CD4-positive, alpha-beta T cell (primary cell): ENCODE results near the gene STRBP. TPM values are rescaled to one million over a fixed set of nuclear protein-coding genes. Genes with fewer than 3 reads are reported as not detected.
"Not testable (repeated sequence)": the region's sequence is repeated elsewhere in the genome, so short reads cannot be mapped to it uniquely, and the experiment has no call there.

Experiments
- ATAC-seq: fragments of 200-7000 bp; cut with Tn5 transposase; one replicate; pipeline ENCODE4 v1.10.0; 2022; ENCODE audit warnings: mild to moderate bottlenecking; ENCODE audit not compliant: poor library complexity
- CTCF ChIA-PET: fragments of 350-600 bp; sonication (Branson Sonifier 250); formaldehyde crosslinking; loops from one replicate; lab custom pipeline; 2021; ENCODE audit warnings: antibody characterized with exemption, inconsistent platforms; lab: Charles Lee
- POLR2A ChIA-PET: fragments of 350-600 bp; sonication (Branson Sonifier 250); formaldehyde crosslinking; loops from one replicate; lab custom pipeline; 2021; ENCODE audit warnings: antibody characterized with exemption, inconsistent platforms; lab: Charles Lee
- DNase-seq, 14 experiments: peaks; one replicate each; pipeline ENCODE4 v3.0.0-alpha.2; 2013 to 2020; ENCODE audit warnings: mixed read lengths in 2 of 14
- H3K27ac ChIP-seq, 2 donors: one replicate each; pipeline versions ENCODE4 v1.5.1 to v1.7.0; 2013; ENCODE audit warnings: low read length in 2 of 2, low read depth in 1 of 2, mild to moderate bottlenecking in 1 of 2
- H3K27me3 ChIP-seq, 2 experiments: 1 replicate in 1 of 2; 2 replicates in 1 of 2; pipeline versions ENCODE4 v1.6.1 to v1.7.0; 2013; ENCODE audit warnings: low read length in 2 of 2, control low read depth in 1 of 2, mild to moderate bottlenecking in 1 of 2, moderate library complexity in 1 of 2; ENCODE audit not compliant: insufficient read depth in 2 of 2, control insufficient read depth in 1 of 2
- H3K36me3 ChIP-seq: one replicate; pipeline ENCODE4 v1.6.1; 2013; ENCODE audit warnings: low read length, control low read depth; ENCODE audit not compliant: insufficient read depth
- H3K4me1 ChIP-seq: one replicate; pipeline ENCODE4 v1.6.1; 2013; ENCODE audit warnings: low read length, control low read depth; ENCODE audit not compliant: insufficient read depth
- H3K4me3 ChIP-seq: one replicate; pipeline ENCODE4 v1.5.1; 2013; ENCODE audit warnings: mild to moderate bottlenecking, low read length, moderate library complexity
- H3K9me3 ChIP-seq, 2 experiments: 1 replicate in 1 of 2; 2 replicates in 1 of 2; pipeline versions ENCODE4 v1.6.1 to v1.7.0; 2013; ENCODE audit warnings: low read length in 2 of 2, mild to moderate bottlenecking in 2 of 2, control low read depth in 1 of 2, moderate library complexity in 1 of 2; ENCODE audit not compliant: control insufficient read depth in 1 of 2, insufficient read depth in 1 of 2
- H3K27ac Mint-ChIP-seq: one replicate; pipeline ENCODE4 v1.8.0; 2020; ENCODE audit warnings: mixed read lengths
- H3K27me3 Mint-ChIP-seq: one replicate; pipeline ENCODE4 v1.8.0; 2021; ENCODE audit warnings: mixed read lengths
- H3K36me3 Mint-ChIP-seq: one replicate; pipeline ENCODE4 v1.8.0; 2021; ENCODE audit warnings: low read depth, mixed read lengths
- H3K4me1 Mint-ChIP-seq: one replicate; pipeline ENCODE4 v1.8.0; 2021; ENCODE audit warnings: low read depth, mixed read lengths
- H3K4me3 Mint-ChIP-seq: one replicate; pipeline ENCODE4 v1.8.0; 2020; ENCODE audit warnings: mild to moderate bottlenecking, mixed read lengths
- H3K9me3 Mint-ChIP-seq: one replicate; pipeline ENCODE4 v1.8.0; 2020; ENCODE audit warnings: mixed read lengths
- CTCF ChIP-seq: fragments of 200-600 bp; IDR thresholded peaks from one replicate; pipeline ENCODE4 v1.8.0; 2022; ENCODE audit warnings: antibody characterized with exemption, mild to moderate bottlenecking
- intact Hi-C, 2 experiments: fragments of 100-400 bp; cut with DNase I in 1 of 2; cut with micrococcal nuclease in 1 of 2; formaldehyde crosslinking; loops; one replicate each; pipeline versions ENCODE4 v1.15.1 to v1.9.0; 2023 to 2025; cut with DNase I, micrococcal nuclease
- total RNA-seq, 174 experiments: library from RNA in 2 of 174; stranded (reverse) in 2 of 174; gene quantifications; one replicate each; pipeline ENCODE4 v1.2.3 and lab custom pipeline; 2021 to 2026

STRBP gene
- total RNA-seq, 2 experiments from 2014 or later: 10.9 to 12.0 TPM

GRCh38 chr9:123251324-123251723, 17.1 kb downstream of the STRBP start:
- intact Hi-C loops: no loop called here
- no peaks in the 10 kb centered on the region for H3K27me3 Mint-ChIP-seq
- ChIA-PET CTCF (interaction anchor here (1.7 to 1.8 kb wide), 2 partner anchors 10 to 99 kb away, joined by 5 to 6 read pairs; no protein-coding TSS in a partner anchor), POLR2A (interaction anchor here (0.9 kb wide), 1 partner anchor 11 kb away, joined by 3 read pairs; no protein-coding TSS in a partner anchor)
- H3K27ac Mint-ChIP-seq: no peak overlapping the region
- no peaks in the 10 kb centered on the region for H3K9me3 Mint-ChIP-seq
- DNase-seq: no peak
- H3K4me1 Mint-ChIP-seq: peaks cover 48% of the 10 kb centered on the region
- no peak for ATAC-seq
- TF ChIP-seq CTCF: no peak
- H3K9me3 ChIP-seq: no peaks in the 10 kb centered on the region
- no peak overlapping the region for H3K27ac ChIP-seq
- H3K27me3 ChIP-seq: no peaks in the 10 kb centered on the region
- no peak overlapping the region for H3K4me3 Mint-ChIP-seq
- H3K36me3 ChIP-seq: no peaks in the 10 kb centered on the region
- no peaks in the 10 kb centered on the region for H3K36me3 Mint-ChIP-seq
- H3K4me3 ChIP-seq: no peak overlapping the region
- no peaks in the 10 kb centered on the region for H3K4me1 ChIP-seq

- Histone ChIP-seq H3K4me1 (no peaks in the 10 kb centered on the region), H3K4me3 (no peak overlapping the region), H3K9me3 (no peaks in the 10 kb centered on the region), H3K36me3 (no peaks in the 10 kb centered on the region), H3K27me3 (no peaks in the 10 kb centered on the region), H3K27ac (no peak overlapping the region)
- no peak overlapping the region for H3K27ac Mint-ChIP-seq
- POLR2A ChIA-PET: no interaction called here
- DNase-seq (no peak), ATAC-seq (no peak)
- H3K27me3 Mint-ChIP-seq: no peaks in the 10 kb centered on the region
- CTCF ChIA-PET: no interaction called here
- peaks cover 50% of the 10 kb centered on the region for H3K4me1 Mint-ChIP-seq
- no peaks in the 10 kb centered on the region for H3K36me3 Mint-ChIP-seq
- intact Hi-C loops: no loop called here
- no peaks in the 10 kb centered on the region for H3K9me3 Mint-ChIP-seq
- no peak for TF ChIP-seq CTCF
- no peak overlapping the region for H3K4me3 Mint-ChIP-seq
Measured at GRCh38 chr9:123250504-123250903, 17.9 kb downstream of the STRBP start.

GRCh38 chr9:123249162-123249561, 19.2 kb downstream of the STRBP start:
- CTCF ChIA-PET, H3K4me3 Mint-ChIP-seq, H3K27me3 ChIP-seq, H3K9me3 Mint-ChIP-seq, H3K4me3 ChIP-seq, ATAC-seq, H3K36me3 ChIP-seq, H3K36me3 Mint-ChIP-seq, POLR2A ChIA-PET, H3K4me1 ChIP-seq, H3K27me3 Mint-ChIP-seq, H3K27ac Mint-ChIP-seq, intact Hi-C loops, DNase-seq, H3K9me3 ChIP-seq, H3K27ac ChIP-seq: not testable (repeated sequence)
- peaks cover 45% of the 10 kb centered on the region for H3K4me1 Mint-ChIP-seq

GRCh38 chr9:123248630-123249029, 19.8 kb downstream of the STRBP start:
- Histone ChIP-seq H3K36me3 (no peaks in the 10 kb centered on the region), H3K4me1 (no peaks in the 10 kb centered on the region), H3K27ac (no peak overlapping the region), H3K9me3 (no peaks in the 10 kb centered on the region), H3K27me3 (no peaks in the 10 kb centered on the region), H3K4me3 (no peak overlapping the region)
- ChIA-PET CTCF (no interaction called here), POLR2A (no interaction called here)
- Mint-ChIP-seq H3K4me1 (peaks cover 49% of the 10 kb centered on the region), H3K4me3 (no peak overlapping the region), H3K36me3 (no peaks in the 10 kb centered on the region), H3K27me3 (no peaks in the 10 kb centered on the region), H3K27ac (no peak overlapping the region), H3K9me3 (no peaks in the 10 kb centered on the region)
- intact Hi-C loops: no loop called here
- TF ChIP-seq CTCF: no peak
- ATAC-seq (no peak), DNase-seq (no peak)
